Fibroblast of lung (primary cell): ENCODE measurements around the gene ZNF653. TPM values are rescaled to one million over a fixed set of nuclear protein-coding genes. Genes with fewer than 3 reads are reported as not detected.
"Not testable (repeated sequence)": the region's sequence is repeated elsewhere in the genome, so short reads cannot be mapped to it uniquely, and the experiment has no call there.

Experiments used
- DNase-seq, 2 donors: peaks; one replicate each; pipeline versions ENCODE4 v3.0.0 to v3.0.0-alpha.2; 2010; ENCODE audit warnings: low read depth in 2 of 2
- H2AFZ ChIP-seq: 2 replicates; pipeline ENCODE4 v1.5.1; 2012; ENCODE audit warnings: low read length, control low read depth, inconsistent platforms
- H3K27ac ChIP-seq: 2 replicates; pipeline ENCODE4 v1.5.1; 2011; ENCODE audit warnings: low read length, control low read depth; ENCODE audit not compliant: insufficient read depth
- H3K27me3 ChIP-seq: 2 replicates; pipeline ENCODE4 v1.5.1; 2011; ENCODE audit warnings: mild to moderate bottlenecking, low read length; ENCODE audit not compliant: control insufficient read depth, insufficient read depth
- H3K36me3 ChIP-seq: 2 replicates; pipeline ENCODE4 v1.5.1; 2011; ENCODE audit warnings: low read length; ENCODE audit not compliant: control insufficient read depth, insufficient read depth
- H3K4me1 ChIP-seq: 2 replicates; pipeline ENCODE4 v1.5.1; 2011; ENCODE audit warnings: low read length; ENCODE audit not compliant: control insufficient read depth, insufficient read depth; ENCODE audit errors: extremely low read depth
- H3K4me2 ChIP-seq: 2 replicates; pipeline ENCODE4 v1.5.1; 2011; ENCODE audit warnings: low read length, control low read depth; ENCODE audit not compliant: insufficient read depth; ENCODE audit errors: extremely low read depth
- H3K4me3 ChIP-seq, 4 experiments: fragments of 200-600 bp in 1 of 4; sonication (generic) in 1 of 4; replicated peaks in 1 of 4; 2 replicates each; pipeline ENCODE4 v1.5.1; 2011 to 2016; ENCODE audit warnings: low read length in 4 of 4, low read depth in 3 of 4, mild to moderate bottlenecking in 3 of 4, control low read depth in 2 of 4, inconsistent platforms in 1 of 4, mixed read lengths in 1 of 4; ENCODE audit not compliant: insufficient read depth in 1 of 4; ENCODE audit errors: control extremely low read depth in 1 of 4
- H3K79me2 ChIP-seq: 2 replicates; pipeline ENCODE4 v1.5.1; 2012; ENCODE audit warnings: mild to moderate bottlenecking, low read length, inconsistent platforms; ENCODE audit not compliant: control insufficient read depth, insufficient read depth
- H3K9ac ChIP-seq: 2 replicates; pipeline ENCODE4 v1.5.1; 2011; ENCODE audit warnings: mild to moderate bottlenecking, low read length, control low read depth; ENCODE audit not compliant: insufficient read depth
- H3K9me3 ChIP-seq: 2 replicates; pipeline ENCODE4 v1.5.1; 2012; ENCODE audit warnings: low read depth, low read length; ENCODE audit not compliant: control insufficient read depth, insufficient read depth
- H4K20me1 ChIP-seq: 2 replicates; pipeline ENCODE4 v1.5.1; 2011; ENCODE audit warnings: low read length; ENCODE audit not compliant: control insufficient read depth, insufficient read depth; ENCODE audit errors: extremely low read depth
- EZH2 ChIP-seq: IDR thresholded peaks from 2 replicates; pipeline ENCODE4 v1.5.1; 2012; ENCODE audit warnings: low read length, control low read depth, mild to moderate bottlenecking; ENCODE audit errors: missing control alignments
- polyA plus RNA-seq, 2 donors: library from polyadenylated mRNA; depleted of rRNA in 1 of 2; stranded (reverse) in 1 of 2; unstranded in 1 of 2; fragments of >200 nt; gene quantifications; 2 replicates each; pipeline ENCODE4 v1.2.1, GENCODE V29; 2011 to 2012; ENCODE audit warnings: missing spikeins in 1 of 2
- total RNA-seq: library from RNA; depleted of rRNA; stranded (reverse); fragments of >200 nt; gene quantifications from 2 replicates; pipeline ENCODE4 v1.2.1, GENCODE V29; 2014
- TF ChIP-seq, protein P1 (sequence below), 2 donors: IDR thresholded peaks in 1 of 2; conservative IDR thresholded peaks in 1 of 2; 1 replicate in 1 of 2; 2 replicates in 1 of 2; pipeline ENCODE4 v1.5.1; 2011 to 2012; ENCODE audit warnings: low read length in 2 of 2, control low read depth in 1 of 2, inconsistent platforms in 1 of 2, low read depth in 1 of 2, mild to moderate bottlenecking in 1 of 2

ZNF653 gene
- total and polyA plus RNA-seq, 2 donors (not counting 1 experiment from before 2014, with no cell fraction given): 3.1 to 3.5 TPM

DNA sequence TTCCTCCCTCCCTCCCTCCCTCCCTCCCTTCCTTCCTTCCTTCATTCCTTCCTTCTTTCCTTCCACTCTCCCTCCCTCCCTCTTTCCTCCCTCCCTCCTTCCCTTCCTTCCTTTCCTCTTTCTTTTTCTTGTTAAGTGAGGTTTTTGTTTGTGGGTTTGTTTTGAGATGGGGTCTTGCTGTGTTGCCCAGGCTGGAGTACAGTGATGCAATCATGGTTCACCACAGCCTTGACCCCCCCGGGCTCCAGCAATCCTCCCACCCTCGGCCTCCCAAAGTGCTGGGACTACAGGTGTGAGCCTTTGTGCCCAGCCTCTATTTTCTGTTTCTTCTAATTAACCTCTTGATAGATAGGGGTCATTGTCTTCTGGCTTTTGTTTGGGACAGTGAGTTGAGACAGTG is 44.2 kb downstream of the ZNF653 start:
- H4K20me1 ChIP-seq: no peaks in the 10 kb centered on the region
- TF ChIP-seq EZH2: no peak
- TF ChIP-seq, protein P1, sequence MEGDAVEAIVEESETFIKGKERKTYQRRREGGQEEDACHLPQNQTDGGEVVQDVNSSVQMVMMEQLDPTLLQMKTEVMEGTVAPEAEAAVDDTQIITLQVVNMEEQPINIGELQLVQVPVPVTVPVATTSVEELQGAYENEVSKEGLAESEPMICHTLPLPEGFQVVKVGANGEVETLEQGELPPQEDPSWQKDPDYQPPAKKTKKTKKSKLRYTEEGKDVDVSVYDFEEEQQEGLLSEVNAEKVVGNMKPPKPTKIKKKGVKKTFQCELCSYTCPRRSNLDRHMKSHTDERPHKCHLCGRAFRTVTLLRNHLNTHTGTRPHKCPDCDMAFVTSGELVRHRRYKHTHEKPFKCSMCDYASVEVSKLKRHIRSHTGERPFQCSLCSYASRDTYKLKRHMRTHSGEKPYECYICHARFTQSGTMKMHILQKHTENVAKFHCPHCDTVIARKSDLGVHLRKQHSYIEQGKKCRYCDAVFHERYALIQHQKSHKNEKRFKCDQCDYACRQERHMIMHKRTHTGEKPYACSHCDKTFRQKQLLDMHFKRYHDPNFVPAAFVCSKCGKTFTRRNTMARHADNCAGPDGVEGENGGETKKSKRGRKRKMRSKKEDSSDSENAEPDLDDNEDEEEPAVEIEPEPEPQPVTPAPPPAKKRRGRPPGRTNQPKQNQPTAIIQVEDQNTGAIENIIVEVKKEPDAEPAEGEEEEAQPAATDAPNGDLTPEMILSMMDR (conservative IDR thresholded peaks at IDR 0.05 in 1 of 2, IDR thresholded peaks at IDR 0.05 in 1 of 2; ENCODE audit: low read depth in 1 of 2, low read length in 2 of 2): no peak
- no peak overlapping the region for H2AFZ ChIP-seq
- H3K79me2 ChIP-seq: no peaks in the 10 kb centered on the region
- H3K27me3 ChIP-seq: no peaks in the 10 kb centered on the region
- no peak overlapping the region for H3K9ac ChIP-seq
- no peaks in the 10 kb centered on the region for H3K36me3 ChIP-seq
- DNase-seq: no peak
- H3K9me3 ChIP-seq: no peaks in the 10 kb centered on the region
- H3K4me1 ChIP-seq: no peaks in the 10 kb centered on the region
- H3K4me2 ChIP-seq: no peak overlapping the region
- H3K4me3 ChIP-seq: no peak overlapping the region
- H3K27ac ChIP-seq: no peak overlapping the region

DNA sequence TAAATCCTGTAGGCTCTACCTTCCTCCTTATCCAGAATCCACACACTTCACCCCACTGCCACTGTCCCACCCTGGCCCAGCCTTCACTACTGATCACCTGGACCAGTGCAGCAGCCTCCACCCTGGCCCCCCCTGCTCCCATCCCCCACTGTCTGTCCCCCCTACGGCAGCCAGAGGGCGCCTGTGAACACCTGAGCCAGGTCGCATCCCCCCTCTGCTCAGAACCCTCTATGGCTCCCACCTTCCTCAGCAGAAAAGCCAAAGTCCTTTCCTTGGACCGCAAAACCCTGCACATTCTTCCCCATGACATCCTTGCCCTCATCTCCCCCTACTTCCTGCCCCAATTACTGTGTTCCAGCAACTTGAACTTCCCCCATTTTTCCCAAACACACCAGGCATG is 45.4 kb downstream of the ZNF653 start:
- H3K4me3 ChIP-seq: no peak overlapping the region
- DNase-seq: no peak
- H4K20me1 ChIP-seq: no peaks in the 10 kb centered on the region
- H3K9ac ChIP-seq: no peak overlapping the region
- no peaks in the 10 kb centered on the region for H3K9me3 ChIP-seq
- no peak overlapping the region for H3K27ac ChIP-seq
- TF ChIP-seq, protein P1 (conservative IDR thresholded peaks at IDR 0.05 in 1 of 2, IDR thresholded peaks at IDR 0.05 in 1 of 2; ENCODE audit: low read depth in 1 of 2, low read length in 2 of 2): peak in 1 of 2 donors; percentile 11
- no peak for TF ChIP-seq EZH2
- H3K79me2 ChIP-seq: no peaks in the 10 kb centered on the region
- H3K4me1 ChIP-seq: no peaks in the 10 kb centered on the region
- H3K4me2 ChIP-seq: no peak overlapping the region
- no peaks in the 10 kb centered on the region for H3K27me3 ChIP-seq
- H3K36me3 ChIP-seq: no peaks in the 10 kb centered on the region
- H2AFZ ChIP-seq: no peak overlapping the region

DNA sequence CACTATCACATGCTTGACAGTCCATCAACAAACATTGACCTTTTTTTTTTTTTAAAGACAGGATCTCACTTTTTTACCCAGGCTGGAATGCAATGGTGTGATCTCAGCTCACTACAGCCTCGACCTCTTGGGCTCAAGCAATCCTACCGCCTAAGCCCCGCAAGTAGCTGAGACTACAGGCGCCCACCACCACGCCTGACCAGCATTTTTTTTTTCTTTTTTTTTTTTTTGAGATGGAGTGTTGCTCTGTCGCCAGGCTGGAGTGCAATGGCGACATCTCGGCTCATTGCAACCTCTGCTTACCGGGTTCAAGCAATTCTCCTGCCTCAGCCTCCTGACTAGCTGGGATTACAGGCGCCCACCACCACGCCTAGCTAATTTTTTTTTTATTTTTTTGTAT is 46.7 kb downstream of the ZNF653 start:
- not testable (repeated sequence) for H3K9me3 ChIP-seq, H3K79me2 ChIP-seq

More for the DNA sequence above, 46.7 kb downstream of the ZNF653 start:
- H3K36me3 ChIP-seq, H3K9ac ChIP-seq, H3K4me3 ChIP-seq, H3K4me1 ChIP-seq, DNase-seq, H3K27me3 ChIP-seq, H2AFZ ChIP-seq, H3K4me2 ChIP-seq, H4K20me1 ChIP-seq, H3K27ac ChIP-seq: not testable (repeated sequence)
